NCI-H345 treated with DMSO at 0.1 percent for 48 hours (cell line): ENCODE results near the gene TRIM27.
"Not testable (repeated sequence)": the region's sequence is repeated elsewhere in the genome, so short reads cannot be mapped to it uniquely, and the experiment has no call there.

ENCODE experiments used
- DNase-seq: peaks from one replicate; lab custom pipeline; 2025; ENCODE audit not compliant: unreplicated experiment; lab: John Stamatoyannopoulos, UW

Gene TRIM27

GRCh38 chr6:28900577-28901256 lies 23.1 kb downstream of the TRIM27 start:
- DNase-seq, result no peak

- no peak for DNase-seq
These were observed 25.1 kb downstream of the TRIM27 start for GRCh38 chr6:28898710-28898965.

GRCh38 chr6:28897369-28897745 lies 26.4 kb downstream of the TRIM27 start:
- DNase-seq, result no peak

- DNase-seq, result peak; percentile 82
These were observed 27.0 kb downstream of the TRIM27 start for GRCh38 chr6:28896505-28897368.

GRCh38 chr6:28895131-28895812 lies 28.5 kb downstream of the TRIM27 start:
- peak; percentile 94 for DNase-seq

- DNase-seq, result no peak
These were observed 30.5 kb downstream of the TRIM27 start for GRCh38 chr6:28893172-28893799.

- no peak for DNase-seq
These were observed 31.3 kb downstream of the TRIM27 start for GRCh38 chr6:28892525-28892924.

- DNase-seq, result no peak
These were observed 35.8 kb downstream of the TRIM27 start for GRCh38 chr6:28887796-28888496.

GRCh38 chr6:28886079-28886439 lies 37.7 kb downstream of the TRIM27 start:
- no peak for DNase-seq

GRCh38 chr6:28884423-28885131 lies 39.2 kb downstream of the TRIM27 start:
- DNase-seq, result no peak

GRCh38 chr6:28880894-28881780 lies 42.6 kb downstream of the TRIM27 start:
- DNase-seq, result peak; percentile 26

GRCh38 chr6:28880519-28880893 lies 43.3 kb downstream of the TRIM27 start:
- DNase-seq, result no peak

GRCh38 chr6:28876710-28877109 lies 47.1 kb downstream of the TRIM27 start:
- DNase-seq, result no peak

- no peak for DNase-seq
These were observed 48.5 kb downstream of the TRIM27 start for GRCh38 chr6:28875191-28875747.

- DNase-seq, result not testable (repeated sequence)
These were observed 51.5 kb downstream of the TRIM27 start for GRCh38 chr6:28872157-28872817.

GRCh38 chr6:28871335-28872156 lies 52.2 kb downstream of the TRIM27 start:
- DNase-seq, result no peak

GRCh38 chr6:28868873-28869272 lies 54.9 kb downstream of the TRIM27 start:
- no peak for DNase-seq

- no peak for DNase-seq
These were observed 56.7 kb downstream of the TRIM27 start for GRCh38 chr6:28867086-28867409.
